ENCODE data around the gene FOXR1.
A peak's percentile ranks its signal among the peaks of the same experiment; 100 is the strongest.
"Not testable (repeated sequence)": the region's sequence is repeated elsewhere in the genome, so short reads cannot be mapped to it uniquely, and the experiment has no call there.

Gene FOXR1

DNA sequence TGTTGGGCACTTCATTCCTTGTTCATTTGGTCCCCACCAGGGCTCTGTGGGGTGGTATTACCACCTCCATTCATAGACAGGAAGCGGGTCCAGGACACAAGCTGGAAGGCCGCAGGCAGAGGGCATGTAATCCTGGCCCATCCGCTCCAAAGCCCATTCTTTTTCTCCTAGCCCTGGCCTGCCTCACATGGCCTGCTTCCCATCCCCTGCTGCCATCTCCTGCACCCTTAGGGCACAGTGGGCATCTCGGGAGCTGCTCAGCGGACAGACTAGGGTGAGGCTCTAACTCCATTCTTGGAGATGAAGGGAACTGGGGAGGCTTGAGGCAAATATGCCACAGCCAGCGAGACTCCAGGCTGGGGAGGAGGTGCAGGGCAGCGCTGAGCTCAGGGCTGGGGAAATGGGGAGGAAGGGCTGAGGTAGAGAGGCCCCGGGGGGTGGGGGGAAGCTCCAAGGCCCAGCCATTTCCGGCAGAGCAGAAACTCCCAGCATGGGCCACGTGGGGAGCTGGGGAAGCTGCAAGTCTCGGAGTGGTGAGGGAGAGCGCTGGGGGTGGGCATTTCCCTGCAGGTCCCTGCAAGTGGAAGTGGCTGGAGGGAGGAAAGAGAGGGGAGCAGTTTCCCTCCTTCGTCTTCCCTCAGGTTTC lies 31.5 kb upstream of the FOXR1 start:
- peak; percentile 32 for DNase-seq
- no peak overlapping the region for H3K27ac Mint-ChIP-seq
- H3K36me3 Mint-ChIP-seq (ENCODE audit: low read depth): no peaks in the 10 kb centered on the region

GRCh38 chr11:118947091-118947490 lies 24.5 kb upstream of the FOXR1 start:
- H3K9me3 Mint-ChIP-seq: no peaks in the 10 kb centered on the region
- H3K4me3 Mint-ChIP-seq: no peak overlapping the region
- H3K36me3 Mint-ChIP-seq (ENCODE audit: low read depth): no peaks in the 10 kb centered on the region
- peaks cover 40% of the 10 kb centered on the region for H3K27me3 Mint-ChIP-seq (ENCODE audit: low read depth, poor library complexity)
- no peak for TF ChIP-seq CTCF (IDR thresholded peaks at IDR 0.05)
- peak overlapping the region; percentile 38 for H3K27ac Mint-ChIP-seq
- no peak for DNase-seq
- peaks cover 9% of the 10 kb centered on the region for H3K4me1 Mint-ChIP-seq

More for the DNA sequence above, 31.5 kb upstream of the FOXR1 start:
- peaks cover 38% of the 10 kb centered on the region for H3K4me1 Mint-ChIP-seq
- H3K4me3 Mint-ChIP-seq: no peak overlapping the region
- H3K27me3 Mint-ChIP-seq (ENCODE audit: low read depth, poor library complexity): peaks cover 25% of the 10 kb centered on the region
- no peak for TF ChIP-seq CTCF (IDR thresholded peaks at IDR 0.05)
- no peaks in the 10 kb centered on the region for H3K9me3 Mint-ChIP-seq

DNA sequence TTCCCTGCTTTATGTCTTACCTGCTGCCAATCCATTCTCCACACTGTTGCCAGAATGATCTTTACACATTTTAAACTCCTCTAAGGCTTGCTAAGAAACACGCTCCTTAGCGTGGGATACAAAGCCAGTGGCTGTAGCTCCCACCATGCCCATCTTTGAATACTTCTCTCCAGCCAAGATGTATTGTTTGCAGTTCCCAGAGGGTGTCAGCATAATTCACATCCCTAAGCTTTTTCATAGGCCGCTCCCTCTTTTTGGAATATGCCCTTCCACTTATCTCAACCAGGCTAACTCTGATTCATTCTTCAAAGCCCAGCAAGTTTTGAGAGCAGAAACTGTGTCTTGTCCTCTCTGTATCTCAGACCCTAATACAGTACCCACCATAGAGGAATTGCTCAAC lies 23.6 kb upstream of the FOXR1 start:
- TF ChIP-seq CTCF (IDR thresholded peaks at IDR 0.05): no peak
- no peak overlapping the region for H3K4me3 Mint-ChIP-seq
- H3K9me3 Mint-ChIP-seq: no peaks in the 10 kb centered on the region
- peaks cover 49% of the 10 kb centered on the region for H3K27me3 Mint-ChIP-seq (ENCODE audit: low read depth, poor library complexity)
- H3K4me1 Mint-ChIP-seq: peaks cover 9% of the 10 kb centered on the region
- DNase-seq: no peak
- H3K36me3 Mint-ChIP-seq (ENCODE audit: low read depth): no peaks in the 10 kb centered on the region
- H3K27ac Mint-ChIP-seq: no peak overlapping the region

GRCh38 chr11:118953265-118953664 lies 18.3 kb upstream of the FOXR1 start:
- no peak for TF ChIP-seq CTCF (IDR thresholded peaks at IDR 0.05)
- peak; percentile 44 for DNase-seq
- H3K4me3 Mint-ChIP-seq: no peak overlapping the region
- H3K9me3 Mint-ChIP-seq: no peaks in the 10 kb centered on the region
- no peak overlapping the region for H3K27ac Mint-ChIP-seq
- H3K27me3 Mint-ChIP-seq (ENCODE audit: low read depth, poor library complexity): peaks cover 65% of the 10 kb centered on the region
- H3K4me1 Mint-ChIP-seq: peaks cover 12% of the 10 kb centered on the region
- H3K36me3 Mint-ChIP-seq (ENCODE audit: low read depth): no peaks in the 10 kb centered on the region

- peaks cover 12% of the 10 kb centered on the region for H3K4me1 Mint-ChIP-seq
- not testable (repeated sequence) for H3K4me3 Mint-ChIP-seq
Measured at GRCh38 chr11:118953976-118954375, 17.6 kb upstream of the FOXR1 start.

GRCh38 chr11:118956094-118956846 lies 15.3 kb upstream of the FOXR1 start, which contains the start of gene UPK2:
TSS of gene UPK2 (plus strand) at chr11:118956298. CDS start at chr11:118956351, 53 bp downstream.
- peaks cover 66% of the 10 kb centered on the region for H3K27me3 Mint-ChIP-seq (ENCODE audit: low read depth, poor library complexity)
- no peak within 1 kb of the TSS for H3K4me3 Mint-ChIP-seq

More at GRCh38 chr11:118953976-118954375, 17.6 kb upstream of the FOXR1 start:
- H3K27me3 Mint-ChIP-seq (ENCODE audit: low read depth, poor library complexity): peaks cover 65% of the 10 kb centered on the region
- H3K36me3 Mint-ChIP-seq (ENCODE audit: low read depth); DNase-seq; H3K27ac Mint-ChIP-seq; H3K9me3 Mint-ChIP-seq: not testable (repeated sequence)

More at GRCh38 chr11:118956094-118956846, 15.3 kb upstream of the FOXR1 start, which contains the start of gene UPK2:
- H3K9me3 Mint-ChIP-seq: no peaks in the 10 kb centered on the region
- H3K36me3 Mint-ChIP-seq (ENCODE audit: low read depth): no peaks in the 10 kb centered on the region
- DNase-seq: peak; percentile 94
- no peak within 1 kb of the TSS for H3K27ac Mint-ChIP-seq
- H3K4me1 Mint-ChIP-seq: peaks cover 12% of the 10 kb centered on the region
- TF ChIP-seq CTCF (IDR thresholded peaks at IDR 0.05): peak; percentile 92
